Endothelial cell of umbilical vein (primary cell): ENCODE results near the gene ATAD2B. TPM values are rescaled to one million over a fixed set of nuclear protein-coding genes. Genes with fewer than 3 reads are reported as not detected.

ENCODE experiments used
- BruUV-seq: library from RNA; stranded (reverse); fragments of 400-500 nt; replicated peaks from 2 replicates; lab custom pipeline; 2021; lab: Mats Ljungman, UMichigan
- CTCF ChIA-PET: fragments of 300-600, 350-600 bp; sonication (Branson Sonifier 250); formaldehyde crosslinking; loops from one replicate; lab custom pipeline; 2021; ENCODE audit warnings: antibody characterized with exemption, inconsistent platforms; lab: Charles Lee
- POLR2A ChIA-PET: fragments of 300-600, 350-600 bp; sonication (Branson Sonifier 250); formaldehyde crosslinking; loops from one replicate; lab custom pipeline; 2021; ENCODE audit warnings: antibody characterized with exemption, inconsistent platforms; lab: Charles Lee
- DNase-seq: peaks from one replicate; pipeline ENCODE4 v3.0.0-alpha.2; 2011; ENCODE audit warnings: low read depth, low spot score
- FAIRE-seq: peaks from 2 replicates; lab custom pipeline; 2011; peaks lifted over from hg19 to GRCh38; lab: Jason Lieb, UNC
- H2AFZ ChIP-seq: 2 replicates; pipeline ENCODE4 v1.6.0; 2012; ENCODE audit warnings: low read depth, low read length, control low read depth, inconsistent platforms
- H3K27ac ChIP-seq: 2 replicates; pipeline ENCODE4 v1.5.1; 2011; ENCODE audit warnings: low read depth, mild to moderate bottlenecking, control low read depth, low read length, moderate library complexity; ENCODE audit not compliant: insufficient read depth
- H3K27me3 ChIP-seq, 2 experiments: 2 replicates each; pipeline versions ENCODE4 v1.6.0 to v1.6.1; 2011; ENCODE audit warnings: low read length in 2 of 2, mixed read lengths in 1 of 2; ENCODE audit not compliant: control insufficient read depth in 2 of 2, insufficient read depth in 2 of 2
- H3K36me3 ChIP-seq, 2 experiments: 2 replicates in 1 of 2; 3 replicates in 1 of 2; pipeline ENCODE4 v1.5.1; 2011; ENCODE audit warnings: low read length in 2 of 2, mild to moderate bottlenecking in 1 of 2, moderate library complexity in 1 of 2; ENCODE audit not compliant: control insufficient read depth in 2 of 2, insufficient read depth in 2 of 2; ENCODE audit errors: extremely low read depth in 1 of 2
- H3K4me1 ChIP-seq: 3 replicates; pipeline ENCODE4 v1.5.1; 2011; ENCODE audit warnings: mild to moderate bottlenecking, low read length; ENCODE audit not compliant: control insufficient read depth, insufficient read depth; ENCODE audit errors: extremely low read depth
- H3K4me2 ChIP-seq: 2 replicates; pipeline ENCODE4 v1.6.1; 2011; ENCODE audit warnings: low read length, control low read depth, mixed read lengths; ENCODE audit not compliant: insufficient read depth
- H3K4me3 ChIP-seq, 3 experiments: fragments of 200-600 bp in 1 of 3; sonication (generic), shearing (Covaris generic) in 1 of 3; replicated peaks in 1 of 3; 2 replicates each; pipeline ENCODE4 v1.5.1; 2011 to 2016; ENCODE audit warnings: control low read depth in 3 of 3, low read length in 3 of 3, mild to moderate bottlenecking in 2 of 3, inconsistent platforms in 1 of 3, low read depth in 1 of 3, moderate library complexity in 1 of 3; ENCODE audit not compliant: insufficient read depth in 1 of 3
- H3K79me2 ChIP-seq: 2 replicates; pipeline ENCODE4 v1.6.0; 2012; ENCODE audit warnings: low read length, inconsistent platforms; ENCODE audit not compliant: control insufficient read depth, insufficient read depth
- H3K9ac ChIP-seq: replicated peaks from 2 replicates; pipeline ENCODE3; 2011; ENCODE audit warnings: low read length, control low read depth; ENCODE audit not compliant: insufficient read depth; ENCODE audit errors: extremely low read depth
- H3K9me1 ChIP-seq: replicated peaks from 3 replicates; pipeline ENCODE4 v1.6.0; 2011; ENCODE audit warnings: mild to moderate bottlenecking, low read length; ENCODE audit not compliant: control insufficient read depth, insufficient read depth; ENCODE audit errors: extremely low read depth
- H3K9me3 ChIP-seq: replicated peaks from 2 replicates; pipeline ENCODE4 v1.5.1; 2012; ENCODE audit warnings: low read length, inconsistent platforms; ENCODE audit not compliant: control insufficient read depth, insufficient read depth
- H4K20me1 ChIP-seq: replicated peaks from 2 replicates; pipeline ENCODE3; 2011; ENCODE audit warnings: mild to moderate bottlenecking, low read length; ENCODE audit not compliant: control insufficient read depth, insufficient read depth; ENCODE audit errors: extremely low read depth
- CTCF ChIP-seq, 2 donors: IDR thresholded peaks; 1 replicate in 1 of 2; 2 replicates in 1 of 2; pipeline ENCODE4 v1.5.1; 2011; ENCODE audit warnings: low read length in 2 of 2, mild to moderate bottlenecking in 2 of 2, moderate library complexity in 2 of 2, control low read depth in 1 of 2, inconsistent platforms in 1 of 2, low read depth in 1 of 2; ENCODE audit not compliant: insufficient read depth in 1 of 2; ENCODE audit errors: extremely low read depth in 1 of 2
- EZH2 ChIP-seq: IDR thresholded peaks from 2 replicates; pipeline ENCODE4 v1.6.1; 2012; ENCODE audit warnings: borderline replicate concordance, low read depth, mild to moderate bottlenecking, moderate library complexity, low read length, inconsistent platforms; ENCODE audit not compliant: severe bottlenecking
- FOS ChIP-seq: IDR thresholded peaks from 2 replicates; pipeline ENCODE4 v1.6.1; 2011; ENCODE audit warnings: mild to moderate bottlenecking, low read length, moderate library complexity, borderline replicate concordance; ENCODE audit not compliant: insufficient read depth
- GATA2 ChIP-seq: IDR thresholded peaks from 2 replicates; pipeline ENCODE4 v1.7.0; 2011; ENCODE audit warnings: low read depth, mild to moderate bottlenecking, moderate library complexity, mixed read lengths, low read length; ENCODE audit not compliant: insufficient read length, insufficient read depth
- JUN ChIP-seq: IDR thresholded peaks from 2 replicates; pipeline ENCODE4 v1.6.1; 2011; ENCODE audit warnings: borderline replicate concordance, low read depth; ENCODE audit not compliant: insufficient read length, insufficient read depth
- MAX ChIP-seq: IDR thresholded peaks from 2 replicates; pipeline ENCODE4 v1.6.1; 2011; ENCODE audit not compliant: insufficient read depth, insufficient read length
- MYC ChIP-seq: IDR thresholded peaks from one replicate; pipeline ENCODE4 v1.6.1; 2011; ENCODE audit warnings: mild to moderate bottlenecking, low read depth, low read length
- POLR2A ChIP-seq: IDR thresholded peaks from 2 replicates; pipeline ENCODE4 v1.6.1; 2012; ENCODE audit warnings: low read depth, mild to moderate bottlenecking, control low read depth, low read length
- dilution Hi-C: fragments of 300-500 bp; cut with MboI; formaldehyde crosslinking; loops from one replicate; pipeline ENCODE4 v1.15.0; 2019; ENCODE audit warnings: low sequenced_read_pairs; ENCODE audit not compliant: extremely low pct_ligation_motif_present
- intact Hi-C: fragments of 100-400 bp; cut with micrococcal nuclease; formaldehyde crosslinking; loops from one replicate; pipeline ENCODE4 v1.10.0; 2022
- polyA plus RNA-seq, 4 experiments: library from polyadenylated mRNA; depleted of rRNA in 3 of 4; stranded (reverse) in 3 of 4; unstranded in 1 of 4; fragments of >200 nt; gene quantifications; 2 replicates each; pipeline versions ENCODE4 v1.2.1 to v1.2.3, GENCODE V29; 2011 to 2012; ENCODE audit warnings: missing spikeins in 1 of 4
- total RNA-seq: library from RNA; stranded (reverse); gene quantifications from 2 replicates; pipeline ENCODE4 v1.2.3, GENCODE V29; 2021

Gene ATAD2B
- total and polyA plus RNA-seq, 2 donors (not counting 3 experiments of a cell fraction or from before 2014, with no cell fraction given) = 2.5 to 19.1 TPM

GRCh38 chr2:23900541-23901322 lies 26.2 kb downstream of the ATAD2B start:
- peak; percentile 85 for DNase-seq
- dilution Hi-C loops (no loop called here), intact Hi-C loops (no loop called here)
- peak overlapping the region; percentile 34 for H3K4me2 ChIP-seq
- peak; percentile 76 for FAIRE-seq
- no peak overlapping the region for H2AFZ ChIP-seq
- ChIA-PET POLR2A (interaction anchor here (0.7 kb wide), 1 partner anchor 21 kb away, joined by 4 read pairs; no protein-coding TSS in a partner anchor), CTCF (interaction anchor here (1.0 to 2.5 kb wide), 4 partner anchors 26 to 184 kb away, joined by 3 to 9 read pairs (median 6); partner anchors contain the start of genes ATAD2B and TP53I3)
- peaks cover 9% of the 10 kb centered on the region for H3K4me1 ChIP-seq
- peaks cover 59% of the 10 kb centered on the region for H3K79me2 ChIP-seq
- no TSS peak for BruUV-seq
- no peaks in the 10 kb centered on the region for H3K36me3 ChIP-seq
- H3K9me3 ChIP-seq = no peaks in the 10 kb centered on the region
- no peak overlapping the region for H3K9ac ChIP-seq
- peaks cover 6% of the 10 kb centered on the region for H3K9me1 ChIP-seq
- H3K27ac ChIP-seq = no peak overlapping the region
- TF ChIP-seq GATA2 (no peak), MAX (no peak), CTCF (IDR thresholded peaks at IDR 0.05; ENCODE audit: extremely low read depth in 1 of 2, insufficient read depth in 1 of 2, low read depth in 1 of 2, low read length in 2 of 2) (no peak), JUN (peak; percentile 52), MYC (no peak), POLR2A (no peak), FOS (peak; percentile 84), EZH2 (no peak)
- peaks cover 5% of the 10 kb centered on the region for H4K20me1 ChIP-seq
- no peaks in the 10 kb centered on the region for H3K27me3 ChIP-seq
- no peak overlapping the region for H3K4me3 ChIP-seq
